Spleen (tissue), 7 donors: ENCODE data around the gene LINC01488.

Source experiments
- POLR2AphosphoS5 ChIP-seq, 3 donors: sonication (generic); formaldehyde crosslinking; IDR thresholded peaks; one replicate each; pipeline ENCODE4 v1.5.1; 2017; ENCODE audit warnings: antibody characterized with exemption in 3 of 3
- TF ChIP-seq, protein P1 (sequence below), 11 experiments: fragments of 200-600 bp in 7 of 11; fragments of 450-650 bp in 4 of 11; sonication (generic) in 4 of 11; IDR thresholded peaks in 8 of 11; conservative IDR thresholded peaks in 3 of 11; 1 replicate in 7 of 11; 2 replicates in 4 of 11; pipeline versions ENCODE4 v1.4.0 to v1.8.0; 2016 to 2021; ENCODE audit warnings: antibody characterized with exemption in 11 of 11, inconsistent platforms in 4 of 11, mild to moderate bottlenecking in 1 of 11
- donor health status: DM: no; HTN: no; CAD: no; lungs with moderate emphysema.
- donor health status: DM: no; HTN: no; CAD: no.
- donor health status: DM: no; HTN: no; CAD: no.

DNA sequence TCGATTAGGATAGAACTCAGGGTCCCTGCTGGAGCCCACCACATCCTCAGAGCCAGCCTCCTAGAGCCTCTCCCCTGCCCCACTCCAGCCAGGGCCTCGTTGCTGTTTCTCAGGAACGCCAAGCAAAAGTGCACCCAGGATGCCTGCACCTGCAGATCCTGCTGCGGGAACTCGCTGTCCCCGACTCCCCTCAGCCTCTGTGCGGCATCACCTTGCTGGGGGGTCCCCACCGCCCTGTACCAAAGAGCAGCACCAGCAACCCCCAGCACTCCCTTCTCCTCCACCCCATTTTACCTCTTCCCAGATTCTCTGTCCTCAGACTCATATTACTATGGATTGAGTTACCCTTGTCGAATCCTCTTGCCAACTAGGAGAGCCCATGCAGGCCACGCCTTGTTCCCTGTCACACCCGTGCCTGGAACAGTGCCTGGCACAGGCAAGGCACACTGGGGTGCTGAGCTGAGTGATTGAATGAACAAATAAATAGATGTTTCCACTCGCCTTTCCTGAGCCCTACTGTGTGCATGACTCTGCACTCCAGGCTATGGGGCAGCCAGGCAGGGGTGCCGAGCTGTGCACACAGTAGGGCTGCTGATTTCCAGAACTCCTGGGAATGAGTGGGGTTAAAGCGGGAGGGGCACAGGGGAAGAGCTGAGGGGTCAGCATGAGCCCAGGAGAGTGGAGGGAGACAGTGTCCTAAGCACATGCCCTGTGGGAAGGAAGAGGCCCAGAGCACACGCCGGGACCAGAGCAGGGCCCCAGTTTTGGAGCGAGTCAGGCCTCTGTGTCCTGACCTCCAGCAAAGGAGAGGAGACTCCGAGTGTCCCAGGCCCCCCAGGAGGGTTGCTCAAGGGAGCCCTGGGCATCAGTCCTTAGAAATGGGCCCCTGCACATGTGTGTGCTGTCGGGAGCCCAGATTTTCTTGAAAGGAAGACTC lies 44.3 kb downstream of the LINC01488 start:
- TF ChIP-seq, protein P1, sequence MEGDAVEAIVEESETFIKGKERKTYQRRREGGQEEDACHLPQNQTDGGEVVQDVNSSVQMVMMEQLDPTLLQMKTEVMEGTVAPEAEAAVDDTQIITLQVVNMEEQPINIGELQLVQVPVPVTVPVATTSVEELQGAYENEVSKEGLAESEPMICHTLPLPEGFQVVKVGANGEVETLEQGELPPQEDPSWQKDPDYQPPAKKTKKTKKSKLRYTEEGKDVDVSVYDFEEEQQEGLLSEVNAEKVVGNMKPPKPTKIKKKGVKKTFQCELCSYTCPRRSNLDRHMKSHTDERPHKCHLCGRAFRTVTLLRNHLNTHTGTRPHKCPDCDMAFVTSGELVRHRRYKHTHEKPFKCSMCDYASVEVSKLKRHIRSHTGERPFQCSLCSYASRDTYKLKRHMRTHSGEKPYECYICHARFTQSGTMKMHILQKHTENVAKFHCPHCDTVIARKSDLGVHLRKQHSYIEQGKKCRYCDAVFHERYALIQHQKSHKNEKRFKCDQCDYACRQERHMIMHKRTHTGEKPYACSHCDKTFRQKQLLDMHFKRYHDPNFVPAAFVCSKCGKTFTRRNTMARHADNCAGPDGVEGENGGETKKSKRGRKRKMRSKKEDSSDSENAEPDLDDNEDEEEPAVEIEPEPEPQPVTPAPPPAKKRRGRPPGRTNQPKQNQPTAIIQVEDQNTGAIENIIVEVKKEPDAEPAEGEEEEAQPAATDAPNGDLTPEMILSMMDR (IDR thresholded peaks at IDR 0.05 in 8 of 11, conservative IDR thresholded peaks at IDR 0.05 in 3 of 11), result no peak
- no peak for TF ChIP-seq POLR2AphosphoS5 (IDR thresholded peaks at IDR 0.05)
